Measurements from ENCODE around the gene SPIRE1. TPM values are rescaled to one million over a fixed set of nuclear protein-coding genes. Genes with fewer than 3 reads are reported as not detected.
"Not testable (repeated sequence)": the region's sequence is repeated elsewhere in the genome, so short reads cannot be mapped to it uniquely, and the experiment has no call there.

SPIRE1 gene
- total RNA-seq, 5 donors from 2014 or later (not counting 1 experiment from before 2014, with no cell fraction given), result 1.1 to 2.9 (median 1.4) TPM

- 100% methylated on average over 1 of the region's 3 CpGs for WGBS (ENCODE audit: insufficient coverage)
- H3K36me3 Mint-ChIP-seq, result no peaks in the 10 kb centered on the region
- no peaks in the 10 kb centered on the region for H3K9me3 Mint-ChIP-seq
- H3K27me3 Mint-ChIP-seq, result no peaks in the 10 kb centered on the region
- Histone ChIP-seq H3K4me3 (ENCODE audit: control insufficient read depth in 1 of 2, extremely low read depth in 1 of 2, low read length in 1 of 2) (no peak overlapping the region), H3K9me3 (no peaks in the 10 kb centered on the region), H3K27me3 (replicated peaks in 1 of 2; ENCODE audit: control insufficient read depth in 2 of 2, extremely low read depth in 1 of 2, insufficient read depth in 2 of 2, low read length in 1 of 2) (no peaks in the 10 kb centered on the region), H3K36me3 (ENCODE audit: control insufficient read depth in 2 of 2, extremely low read depth in 1 of 2, insufficient read depth in 1 of 2, low read length in 1 of 2) (no peaks in the 10 kb centered on the region), H3K27ac (ENCODE audit: low read length) (no peak overlapping the region), H3K4me1 (ENCODE audit: control insufficient read depth in 1 of 2, extremely low read depth in 1 of 2, insufficient read depth in 2 of 2, low read length in 2 of 2) (no peaks in the 10 kb centered on the region)
- POLR2A ChIA-PET, result no interaction called here
- ATAC-seq (replicated peaks in 1 of 4) (no peak), DNase-seq (no peak)
- H3K27ac Mint-ChIP-seq, result no peak overlapping the region
- no peaks in the 10 kb centered on the region for H3K4me1 Mint-ChIP-seq
- CTCF ChIA-PET, result no interaction called here
- H3K4me3 Mint-ChIP-seq, result no peak overlapping the region
These were observed 160.1 kb downstream of the SPIRE1 start for GRCh38 chr18:12497839-12498238.

DNA sequence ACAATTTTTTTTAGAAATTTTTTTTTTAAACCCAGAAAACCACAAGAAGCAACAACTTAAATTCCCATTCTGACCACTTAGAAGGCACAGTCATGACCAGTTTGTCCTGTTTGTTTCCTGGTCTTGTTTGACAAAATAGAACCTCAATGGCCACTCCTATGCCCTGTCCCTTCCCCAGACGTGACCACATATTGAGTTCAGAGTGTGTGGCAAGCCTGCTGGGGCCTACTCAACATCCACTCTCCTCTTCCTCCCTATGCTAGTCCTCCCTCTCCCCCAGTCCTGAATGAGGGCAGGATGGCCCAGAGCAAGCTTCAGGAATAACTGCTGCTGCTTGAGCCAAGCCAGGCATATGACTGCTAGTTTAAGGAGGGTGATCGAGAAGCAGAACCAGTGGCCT, 160.6 kb downstream of the SPIRE1 start:
- Histone ChIP-seq H3K36me3 (ENCODE audit: control insufficient read depth in 2 of 2, extremely low read depth in 1 of 2, insufficient read depth in 1 of 2, low read length in 1 of 2) (no peaks in the 10 kb centered on the region), H3K27me3 (replicated peaks in 1 of 2; ENCODE audit: control insufficient read depth in 2 of 2, extremely low read depth in 1 of 2, insufficient read depth in 2 of 2, low read length in 1 of 2) (no peaks in the 10 kb centered on the region), H3K27ac (ENCODE audit: low read length) (no peak overlapping the region), H3K4me3 (ENCODE audit: control insufficient read depth in 1 of 2, extremely low read depth in 1 of 2, low read length in 1 of 2) (no peak overlapping the region), H3K4me1 (ENCODE audit: control insufficient read depth in 1 of 2, extremely low read depth in 1 of 2, insufficient read depth in 2 of 2, low read length in 2 of 2) (no peaks in the 10 kb centered on the region), H3K9me3 (no peaks in the 10 kb centered on the region)
- DNase-seq (no peak), ATAC-seq (replicated peaks in 1 of 4) (no peak)
- Mint-ChIP-seq H3K4me1 (no peaks in the 10 kb centered on the region), H3K4me3 (no peak overlapping the region), H3K27me3 (no peaks in the 10 kb centered on the region), H3K27ac (no peak overlapping the region), H3K9me3 (no peaks in the 10 kb centered on the region), H3K36me3 (no peaks in the 10 kb centered on the region)
- ChIA-PET CTCF (no interaction called here), POLR2A (no interaction called here)
- 80% methylated on average over 1 of the region's 2 CpGs for WGBS (ENCODE audit: insufficient coverage)

DNA sequence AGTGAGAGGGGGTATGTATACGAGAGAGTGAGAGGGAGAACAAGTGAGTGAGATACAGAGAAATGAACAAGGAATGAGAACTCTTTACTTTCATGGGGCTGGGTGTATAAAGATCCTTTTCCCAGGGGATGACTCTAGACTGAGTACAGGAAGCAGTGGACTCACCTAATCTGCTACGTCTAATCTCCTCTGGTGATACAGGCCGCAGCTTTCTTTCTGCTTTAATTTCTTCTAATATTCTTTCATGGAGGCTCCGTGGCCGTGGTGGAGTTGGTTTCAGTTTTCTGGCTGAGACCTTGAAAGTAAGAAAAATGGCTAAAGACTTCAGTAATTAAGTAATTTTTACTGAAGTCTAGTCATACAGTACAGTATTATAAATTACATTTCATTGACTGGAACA, 165.0 kb downstream of the SPIRE1 start:
- Mint-ChIP-seq H3K9me3 (no peaks in the 10 kb centered on the region), H3K4me1 (no peaks in the 10 kb centered on the region), H3K27ac (no peak overlapping the region), H3K36me3 (peaks cover 4% of the 10 kb centered on the region), H3K27me3 (peaks cover 0 to 4% of the 10 kb centered on the region in 2 donors), H3K4me3 (no peak overlapping the region)
- no peaks in the 10 kb centered on the region for H3K9me3 ChIP-seq
- peaks cover 0 to 2% of the 10 kb centered on the region in 2 experiments for H3K27me3 ChIP-seq (replicated peaks in 1 of 2; ENCODE audit: control insufficient read depth in 2 of 2, extremely low read depth in 1 of 2, insufficient read depth in 2 of 2, low read length in 1 of 2)
- no peak overlapping the region for H3K27ac ChIP-seq (ENCODE audit: low read length)
- ChIA-PET CTCF (no interaction called here), POLR2A (no interaction called here)
- no peaks in the 10 kb centered on the region for H3K36me3 ChIP-seq (ENCODE audit: control insufficient read depth in 2 of 2, extremely low read depth in 1 of 2, insufficient read depth in 1 of 2, low read length in 1 of 2)
- DNase-seq, result no peak
- no CpG with 5 or more reads among the region's 5 CpGs for WGBS (ENCODE audit: insufficient coverage)
- no peaks in the 10 kb centered on the region for H3K4me1 ChIP-seq (ENCODE audit: control insufficient read depth in 1 of 2, extremely low read depth in 1 of 2, insufficient read depth in 2 of 2, low read length in 2 of 2)
- H3K4me3 ChIP-seq (ENCODE audit: control insufficient read depth in 1 of 2, extremely low read depth in 1 of 2, low read length in 1 of 2), result no peak overlapping the region
- no peak for ATAC-seq (replicated peaks in 1 of 4)

DNA sequence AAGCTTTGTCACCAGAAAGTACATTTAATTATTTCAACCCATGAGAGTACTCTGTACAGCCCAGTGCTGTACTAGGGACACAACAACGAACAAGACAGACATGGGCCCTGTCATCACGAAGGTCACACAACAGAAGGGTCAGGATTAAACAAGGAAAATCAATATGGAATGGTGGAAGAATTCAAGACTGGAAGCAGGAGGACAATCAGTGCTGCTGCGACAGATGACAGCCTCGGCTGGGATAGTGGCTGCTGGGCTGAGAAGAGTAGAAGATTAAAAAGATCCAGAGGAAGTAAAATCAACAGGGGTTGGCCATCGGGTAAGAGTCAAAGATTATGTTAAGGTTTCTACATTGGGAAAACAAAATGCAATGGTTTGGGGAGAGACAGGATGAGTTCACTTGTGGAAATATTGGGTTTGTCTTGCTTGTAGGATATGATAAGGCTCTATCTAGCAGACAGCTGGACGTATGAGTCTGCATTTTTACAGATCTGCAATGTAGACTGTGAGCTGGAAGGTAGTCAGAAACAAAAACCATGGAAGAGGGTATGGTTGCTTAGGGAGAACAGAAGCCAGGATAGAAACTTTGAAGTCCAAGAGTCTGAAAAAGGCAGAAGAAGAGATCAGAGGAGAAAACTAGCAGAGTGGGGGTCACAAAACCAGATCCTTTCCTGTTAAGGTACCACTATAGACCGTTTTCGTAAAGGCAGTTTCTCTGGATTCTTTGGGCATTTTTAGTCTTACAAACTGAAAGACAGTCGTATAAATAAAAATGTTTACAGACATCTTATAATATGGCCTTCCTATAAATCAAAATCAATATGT, 166.1 kb downstream of the SPIRE1 start:
- peaks cover 4% of the 10 kb centered on the region for H3K36me3 Mint-ChIP-seq
- DNase-seq (no peak), ATAC-seq (replicated peaks in 1 of 4) (no peak)
- Histone ChIP-seq H3K4me1 (ENCODE audit: control insufficient read depth in 1 of 2, extremely low read depth in 1 of 2, insufficient read depth in 2 of 2, low read length in 2 of 2) (no peaks in the 10 kb centered on the region), H3K9me3 (no peaks in the 10 kb centered on the region), H3K27me3 (replicated peaks in 1 of 2; ENCODE audit: control insufficient read depth in 2 of 2, extremely low read depth in 1 of 2, insufficient read depth in 2 of 2, low read length in 1 of 2) (peaks cover 0 to 2% of the 10 kb centered on the region in 2 experiments), H3K4me3 (ENCODE audit: control insufficient read depth in 1 of 2, extremely low read depth in 1 of 2, low read length in 1 of 2) (no peak overlapping the region), H3K36me3 (ENCODE audit: control insufficient read depth in 2 of 2, extremely low read depth in 1 of 2, insufficient read depth in 1 of 2, low read length in 1 of 2) (no peaks in the 10 kb centered on the region), H3K27ac (ENCODE audit: low read length) (no peak overlapping the region)
- WGBS (ENCODE audit: insufficient coverage), result 88% methylated on average over 6 of the region's 9 CpGs
- H3K9me3 Mint-ChIP-seq, result no peaks in the 10 kb centered on the region
- H3K4me1 Mint-ChIP-seq, result no peaks in the 10 kb centered on the region
- no peak overlapping the region for H3K4me3 Mint-ChIP-seq
- H3K27ac Mint-ChIP-seq, result no peak overlapping the region
- POLR2A ChIA-PET, result no interaction called here
- CTCF ChIA-PET, result no interaction called here
- H3K27me3 Mint-ChIP-seq, result peaks cover 0 to 4% of the 10 kb centered on the region in 2 donors

DNA sequence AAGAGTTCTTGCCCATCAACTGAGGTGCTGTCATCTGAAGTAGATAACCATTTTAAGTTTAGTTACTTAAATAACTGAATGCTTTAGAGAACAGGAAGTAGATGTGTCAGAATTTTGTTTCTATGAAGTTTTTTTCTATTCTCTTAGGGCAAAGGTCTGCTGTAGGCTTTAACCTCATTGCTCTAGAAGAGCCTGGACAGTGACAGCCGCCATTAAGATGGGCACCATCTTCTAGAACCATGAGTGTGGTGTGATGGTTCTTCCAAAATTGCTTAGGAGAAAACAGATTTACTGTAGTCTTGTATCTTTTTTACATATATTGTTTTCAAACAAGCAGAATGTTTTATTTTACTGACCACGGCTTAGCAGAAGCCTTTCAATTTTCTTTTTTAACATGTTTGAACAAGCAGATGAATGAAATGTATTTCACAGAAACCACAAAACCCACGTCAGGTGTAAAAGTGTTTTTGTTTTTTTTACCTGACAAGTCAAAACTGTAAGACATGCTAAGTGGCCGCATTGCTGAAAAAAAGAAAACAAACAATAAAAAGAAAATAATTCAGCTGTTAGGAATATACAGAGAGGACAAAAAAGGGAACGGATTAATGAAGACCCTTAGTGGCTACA, 172.3 kb downstream of the SPIRE1 start:
- H3K27ac ChIP-seq (ENCODE audit: low read length), result no peak overlapping the region
- H3K4me3 Mint-ChIP-seq, result no peak overlapping the region
- H3K4me3 ChIP-seq (ENCODE audit: control insufficient read depth in 1 of 2, extremely low read depth in 1 of 2, low read length in 1 of 2), result no peak overlapping the region
- WGBS (ENCODE audit: insufficient coverage), result 80% methylated on average over 1 of the region's 5 CpGs
- POLR2A ChIA-PET, result no interaction called here
- no peaks in the 10 kb centered on the region for H3K9me3 Mint-ChIP-seq
- H3K36me3 ChIP-seq (ENCODE audit: control insufficient read depth in 2 of 2, extremely low read depth in 1 of 2, insufficient read depth in 1 of 2, low read length in 1 of 2), result no peaks in the 10 kb centered on the region
- ATAC-seq (replicated peaks in 1 of 4) (no peak), DNase-seq (no peak)
- H3K27me3 Mint-ChIP-seq, result peaks cover 0 to 4% of the 10 kb centered on the region in 2 donors
- no peaks in the 10 kb centered on the region for H3K4me1 ChIP-seq (ENCODE audit: control insufficient read depth in 1 of 2, extremely low read depth in 1 of 2, insufficient read depth in 2 of 2, low read length in 2 of 2)
- H3K36me3 Mint-ChIP-seq, result no peaks in the 10 kb centered on the region
- CTCF ChIA-PET, result no interaction called here
- no peaks in the 10 kb centered on the region for H3K9me3 ChIP-seq
- peaks cover 2 to 6% (median 4%) of the 10 kb centered on the region in 3 donors for H3K4me1 Mint-ChIP-seq
- no peak overlapping the region for H3K27ac Mint-ChIP-seq
- H3K27me3 ChIP-seq (replicated peaks in 1 of 2; ENCODE audit: control insufficient read depth in 2 of 2, extremely low read depth in 1 of 2, insufficient read depth in 2 of 2, low read length in 1 of 2), result peaks cover 0 to 2% of the 10 kb centered on the region in 2 experiments

- H3K4me1 ChIP-seq (ENCODE audit: control insufficient read depth in 1 of 2, extremely low read depth in 1 of 2, insufficient read depth in 2 of 2, low read length in 2 of 2); H3K9me3 ChIP-seq; CTCF ChIA-PET; H3K27me3 Mint-ChIP-seq; H3K9me3 Mint-ChIP-seq; ATAC-seq (replicated peaks in 1 of 4); H3K36me3 Mint-ChIP-seq; H3K4me3 Mint-ChIP-seq; H3K27me3 ChIP-seq (replicated peaks in 1 of 2; ENCODE audit: control insufficient read depth in 2 of 2, extremely low read depth in 1 of 2, insufficient read depth in 2 of 2, low read length in 1 of 2); H3K27ac Mint-ChIP-seq; DNase-seq; H3K27ac ChIP-seq (ENCODE audit: low read length); H3K4me1 Mint-ChIP-seq; POLR2A ChIA-PET; H3K4me3 ChIP-seq (ENCODE audit: control insufficient read depth in 1 of 2, extremely low read depth in 1 of 2, low read length in 1 of 2); H3K36me3 ChIP-seq (ENCODE audit: control insufficient read depth in 2 of 2, extremely low read depth in 1 of 2, insufficient read depth in 1 of 2, low read length in 1 of 2): not testable (repeated sequence)
- no CpG with 5 or more reads among the region's 10 CpGs for WGBS (ENCODE audit: insufficient coverage)
These were observed 176.0 kb downstream of the SPIRE1 start for GRCh38 chr18:12481915-12482314.

Measured in T-cell (primary cell).